Activated B cell treated with CpG ODN at 0.5 μM for 24 hours (primary cell): Measurements from ENCODE around the gene DPCD. TPM values are rescaled to one million over a fixed set of nuclear protein-coding genes. Genes with fewer than 3 reads are reported as not detected.

Experiments
- ATAC-seq: fragments of 200-7000 bp; cut with Tn5 transposase; one replicate; pipeline ENCODE4 v1.10.0; 2021; ENCODE audit warnings: low read depth, mild to moderate bottlenecking, moderate library complexity
- CTCF ChIA-PET: fragments of 350-600 bp; sonication (Branson Sonifier 250); formaldehyde crosslinking; loops from one replicate; lab custom pipeline; 2021; ENCODE audit warnings: antibody characterized with exemption; lab: Charles Lee
- POLR2A ChIA-PET: fragments of 350-600 bp; sonication (Branson Sonifier 250); formaldehyde crosslinking; loops from one replicate; lab custom pipeline; 2021; ENCODE audit warnings: antibody characterized with exemption; lab: Charles Lee
- DNase-seq: peaks from one replicate; pipeline ENCODE4 v3.0.0; 2022
- H3K27ac Mint-ChIP-seq: one replicate; pipeline ENCODE4 v1.8.0; 2020; ENCODE audit warnings: mixed read lengths
- H3K27me3 Mint-ChIP-seq: one replicate; pipeline ENCODE4 v1.8.0; 2021; ENCODE audit warnings: mixed read lengths
- H3K36me3 Mint-ChIP-seq: one replicate; pipeline ENCODE4 v1.8.0; 2021; ENCODE audit warnings: low read depth, mixed read lengths
- H3K4me1 Mint-ChIP-seq: one replicate; pipeline ENCODE4 v1.8.0; 2021; ENCODE audit warnings: mixed read lengths
- H3K4me3 Mint-ChIP-seq: one replicate; pipeline ENCODE4 v1.8.0; 2020; ENCODE audit warnings: mild to moderate bottlenecking, mixed read lengths
- H3K9me3 Mint-ChIP-seq: one replicate; pipeline ENCODE4 v1.8.0; 2020; ENCODE audit warnings: mixed read lengths
- CTCF ChIP-seq: fragments of 200-600 bp; IDR thresholded peaks from one replicate; pipeline ENCODE4 v1.8.0; 2022; ENCODE audit warnings: antibody characterized with exemption, mild to moderate bottlenecking
- intact Hi-C: fragments of 100-400 bp; cut with micrococcal nuclease; formaldehyde crosslinking; loops from one replicate; pipeline ENCODE4 v1.15.1; 2024
- total RNA-seq: library from RNA; stranded (reverse); gene quantifications from 2 replicates; pipeline ENCODE4 v1.2.3, GENCODE V29; 2022

Gene DPCD
- total RNA-seq, 1 donor from 2014 or later, result 2.9 TPM

GRCh38 chr10:101656890-101657289, 68.8 kb downstream of the DPCD start:
- intact Hi-C loops, result no loop called here
- Mint-ChIP-seq H3K4me1 (no peaks in the 10 kb centered on the region), H3K4me3 (no peak overlapping the region), H3K27me3 (no peaks in the 10 kb centered on the region), H3K36me3 (peaks cover 65% of the 10 kb centered on the region), H3K9me3 (no peaks in the 10 kb centered on the region), H3K27ac (no peak overlapping the region)
- ChIA-PET POLR2A (interaction anchor here (0.7 kb wide), 1 partner anchor 108 kb away, joined by 8 read pairs; no protein-coding TSS in a partner anchor), CTCF (interaction anchor here (1.4 kb wide), 1 partner anchor 124 kb away, joined by 3 read pairs; no protein-coding TSS in a partner anchor)
- TF ChIP-seq CTCF, result no peak
- ATAC-seq (no peak), DNase-seq (no peak)

- CTCF ChIA-PET, result no interaction called here
- H3K27me3 Mint-ChIP-seq, result no peaks in the 10 kb centered on the region
- no peak overlapping the region for H3K27ac Mint-ChIP-seq
- peaks cover 86% of the 10 kb centered on the region for H3K36me3 Mint-ChIP-seq
- no peaks in the 10 kb centered on the region for H3K4me1 Mint-ChIP-seq
- intact Hi-C loops, result no loop called here
- DNase-seq (no peak), ATAC-seq (no peak)
- H3K9me3 Mint-ChIP-seq, result no peaks in the 10 kb centered on the region
- no peak overlapping the region for H3K4me3 Mint-ChIP-seq
- TF ChIP-seq CTCF, result no peak
- POLR2A ChIA-PET, result no interaction called here
Measured at GRCh38 chr10:101658975-101659374, 70.9 kb downstream of the DPCD start.

Other genes with a start within 250 kb of the DPCD start
- gene BTRC, start 234.2 kb upstream of the DPCD start, total RNA-seq, result 11.8 and 19.4 TPM in 2 replicates
- gene POLL, start 64 bp upstream of the DPCD start, total RNA-seq, result 35.0 and 39.5 TPM in 2 replicates
- gene FBXW4, start 106.8 kb downstream of the DPCD start, total RNA-seq, result 69.4 and 74.2 TPM in 2 replicates
- not detected in 2 replicates for gene FGF8, start 187.8 kb downstream of the DPCD start, total RNA-seq
- gene NPM3, start 195.1 kb downstream of the DPCD start, total RNA-seq, result 48.1 and 60.7 TPM in 2 replicates
- gene OGA, start 230.1 kb downstream of the DPCD start, total RNA-seq, result 209 and 271 TPM in 2 replicates